DOHH2 (cell line): Measurements from ENCODE around the gene TTC34.

Experiments used
- H3F3A ChIP-seq: fragments of 200-600 bp; sonication (generic), shearing (Covaris generic); 2 replicates; pipeline ENCODE4 v1.6.0; 2016; ENCODE audit warnings: antibody characterized with exemption, mild to moderate bottlenecking; ENCODE audit not compliant: control insufficient read depth, insufficient read depth
- H3K27ac ChIP-seq: fragments of 200-600 bp; sonication (generic); 2 replicates; pipeline ENCODE4 v1.5.1; 2014; ENCODE audit warnings: low read depth, mild to moderate bottlenecking, low read length, moderate library complexity
- H3K27me3 ChIP-seq: fragments of 200-600 bp; sonication (generic); 2 replicates; pipeline ENCODE4 v1.6.1; 2014; ENCODE audit warnings: mild to moderate bottlenecking, low read length, mixed read lengths; ENCODE audit not compliant: control insufficient read depth
- H3K36me3 ChIP-seq: fragments of 200-600 bp; sonication (generic); 2 replicates; pipeline ENCODE4 v1.6.1; 2014; ENCODE audit warnings: mild to moderate bottlenecking, low read length, moderate library complexity, mixed read lengths; ENCODE audit not compliant: control insufficient read depth
- H3K4me1 ChIP-seq: fragments of 200-600 bp; sonication (generic); 2 replicates; pipeline ENCODE4 v1.6.1; 2014; ENCODE audit warnings: mild to moderate bottlenecking, low read length, mixed read lengths; ENCODE audit not compliant: control insufficient read depth
- H3K4me2 ChIP-seq: fragments of 200-600 bp; sonication (generic); 2 replicates; pipeline ENCODE4 v1.6.0; 2014; ENCODE audit warnings: mild to moderate bottlenecking, low read length, moderate library complexity
- H3K4me3 ChIP-seq: fragments of 200-600 bp; sonication (generic); 2 replicates; pipeline ENCODE4 v1.5.1; 2014; ENCODE audit warnings: mild to moderate bottlenecking, low read length, mixed read lengths
- H3K79me2 ChIP-seq: fragments of 200-600 bp; sonication (generic); 2 replicates; pipeline ENCODE4 v1.6.1; 2014; ENCODE audit warnings: mild to moderate bottlenecking, low read length, mixed read lengths; ENCODE audit not compliant: control insufficient read depth
- H3K9me2 ChIP-seq: fragments of 200-600 bp; sonication (generic); replicated peaks from 2 replicates; pipeline ENCODE4 v1.6.1; 2014; ENCODE audit warnings: mild to moderate bottlenecking, low read length, mixed read lengths; ENCODE audit not compliant: control insufficient read depth
- H3K9me3 ChIP-seq: fragments of 200-600 bp; sonication (generic); 2 replicates; pipeline ENCODE4 v1.6.1; 2014; ENCODE audit warnings: antibody characterized with exemption, low read length, mixed read lengths; ENCODE audit not compliant: control insufficient read depth, insufficient read depth
- H4K20me1 ChIP-seq: fragments of 200-600 bp; sonication (generic); 2 replicates; pipeline ENCODE4 v1.6.0; 2014; ENCODE audit warnings: low read depth, mild to moderate bottlenecking, antibody characterized with exemption, low read length, moderate library complexity; ENCODE audit not compliant: control insufficient read depth, insufficient read depth
- CTCF ChIP-seq: fragments of 200-600 bp; sonication (generic); IDR thresholded peaks from one replicate; pipeline ENCODE4 v1.5.1; 2014; ENCODE audit warnings: antibody characterized with exemption, mild to moderate bottlenecking, low read depth, low read length; ENCODE audit not compliant: poor library complexity, severe bottlenecking
- EZH2phosphoT487 ChIP-seq: fragments of 200-600 bp; sonication (generic); IDR thresholded peaks from 2 replicates; pipeline ENCODE4 v1.6.1; 2017; ENCODE audit warnings: borderline replicate concordance, mild to moderate bottlenecking, antibody characterized with exemption, low read length, moderate library complexity, mixed read lengths

The TTC34 gene

DNA sequence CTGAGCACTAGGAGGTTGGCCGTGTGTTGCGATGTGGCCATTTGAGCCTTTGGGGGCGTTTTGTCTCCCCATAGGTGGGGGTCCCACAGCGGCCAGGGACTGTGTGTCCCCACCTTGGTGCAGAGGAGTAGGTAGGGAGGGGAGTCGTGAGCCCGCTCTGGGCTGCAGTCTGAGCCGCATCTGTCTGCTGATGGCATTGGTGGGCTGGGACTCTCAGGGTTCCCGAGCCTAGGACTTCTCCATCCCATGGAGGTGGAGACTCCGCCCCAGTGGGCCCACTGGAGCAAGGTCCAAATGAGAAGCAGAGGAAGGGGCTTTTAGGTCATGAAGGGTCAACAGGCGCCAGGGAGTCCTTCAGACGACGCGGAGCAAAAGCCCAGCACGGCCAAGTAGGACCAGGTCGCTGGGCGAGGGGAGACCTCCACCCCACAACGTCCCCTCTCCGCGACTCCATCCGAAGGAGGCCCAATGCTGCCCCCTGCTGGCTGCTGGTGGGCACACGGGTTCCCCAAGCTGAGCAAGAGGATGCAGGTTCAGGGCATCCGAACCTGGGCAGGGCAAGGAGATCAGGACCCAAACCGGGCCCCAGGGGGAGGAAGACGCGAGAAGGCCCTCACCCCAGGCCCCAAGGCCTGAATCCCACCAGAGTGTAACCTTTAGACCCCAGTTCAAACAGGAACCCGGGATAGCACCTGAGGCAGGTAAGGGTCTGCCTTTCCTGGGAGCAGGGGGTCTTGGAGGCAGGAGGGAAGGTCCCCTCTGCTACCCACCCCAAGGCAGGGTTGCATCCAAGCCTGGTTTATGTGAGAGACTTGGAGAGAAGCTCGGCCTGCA is 14.9 kb downstream of the TTC34 start:
- no peak overlapping the region for H3K4me2 ChIP-seq
- no peak overlapping the region for H3K27ac ChIP-seq
- no peaks in the 10 kb centered on the region for H3K9me2 ChIP-seq
- no peaks in the 10 kb centered on the region for H3K27me3 ChIP-seq
- H3K4me1 ChIP-seq = no peaks in the 10 kb centered on the region
- H3K9me3 ChIP-seq = no peaks in the 10 kb centered on the region; the same call in 1 of the 2 replicates
- no peaks in the 10 kb centered on the region for H4K20me1 ChIP-seq
- no peaks in the 10 kb centered on the region for H3K36me3 ChIP-seq
- no peak overlapping the region for H3K4me3 ChIP-seq
- H3F3A ChIP-seq = no peaks in the 10 kb centered on the region
- TF ChIP-seq CTCF = peak; percentile 92
- no peak for TF ChIP-seq EZH2phosphoT487
- no peaks in the 10 kb centered on the region for H3K79me2 ChIP-seq

DNA sequence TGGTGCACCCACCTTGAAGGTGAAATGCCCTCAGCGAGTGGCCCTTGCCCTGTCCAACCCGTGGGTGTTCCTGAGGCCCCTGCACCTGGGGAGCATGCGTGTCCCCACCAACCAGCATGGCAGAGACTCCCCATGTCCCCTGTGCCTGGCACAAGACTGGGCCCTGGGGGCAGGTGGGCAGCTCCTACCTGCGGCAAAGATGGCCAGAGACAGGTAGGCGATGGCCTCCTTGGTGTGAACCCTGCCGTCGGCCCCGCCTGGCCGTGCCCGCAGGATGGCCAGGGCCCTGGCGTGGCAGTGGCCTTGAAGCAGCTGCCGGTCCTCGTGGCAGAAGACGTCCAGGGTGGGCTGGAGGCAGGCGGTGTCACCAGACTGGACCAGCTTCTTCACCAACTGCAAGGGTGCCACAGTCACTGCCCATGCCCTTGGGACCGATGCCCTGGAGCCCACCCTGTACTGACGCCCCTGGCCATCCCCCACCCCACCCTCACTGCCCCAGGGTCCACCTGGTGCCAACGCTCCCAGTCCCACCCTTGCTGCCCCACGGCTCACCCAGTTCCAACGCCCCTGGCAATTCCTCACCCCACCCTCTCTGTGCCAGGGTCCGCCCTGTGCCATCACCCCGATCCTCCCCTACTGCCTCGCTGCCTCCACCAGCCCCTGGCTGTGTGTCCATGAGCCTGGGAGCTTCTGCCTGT is 15.7 kb downstream of the TTC34 start:
- H3K4me2 ChIP-seq = no peak overlapping the region
- H3K9me2 ChIP-seq = no peaks in the 10 kb centered on the region
- no peak overlapping the region for H3K27ac ChIP-seq
- H3K27me3 ChIP-seq = no peaks in the 10 kb centered on the region
- no peaks in the 10 kb centered on the region for H3K79me2 ChIP-seq
- no peaks in the 10 kb centered on the region for H3K4me1 ChIP-seq
- no peaks in the 10 kb centered on the region for H3F3A ChIP-seq
- H4K20me1 ChIP-seq = no peaks in the 10 kb centered on the region
- TF ChIP-seq CTCF (no peak), EZH2phosphoT487 (no peak)
- H3K4me3 ChIP-seq = no peak overlapping the region
- H3K36me3 ChIP-seq = no peaks in the 10 kb centered on the region
- H3K9me3 ChIP-seq = peaks cover 6% of the 10 kb centered on the region; the same call in 1 of the 2 replicates

GRCh38 chr1:2784854-2785630 is 16.5 kb downstream of the TTC34 start:
- Histone ChIP-seq H3K4me2 (no peak overlapping the region), H3K36me3 (no peaks in the 10 kb centered on the region), H3K9me3 (peaks cover 6% of the 10 kb centered on the region; the same call in 1 of the 2 replicates), H3K4me3 (no peak overlapping the region), H3K27ac (no peak overlapping the region), H3K79me2 (no peaks in the 10 kb centered on the region), H3F3A (no peaks in the 10 kb centered on the region), H4K20me1 (no peaks in the 10 kb centered on the region), H3K9me2 (no peaks in the 10 kb centered on the region), H3K27me3 (no peaks in the 10 kb centered on the region), H3K4me1 (no peaks in the 10 kb centered on the region)
- TF ChIP-seq CTCF (no peak), EZH2phosphoT487 (no peak)
